GM21390 (cell line): ENCODE measurements around the gene ESPNL.

ENCODE experiments used
- ATAC-seq: cut with Tn5 transposase; IDR thresholded peaks from one replicate; pipeline ENCODE4 v1.9.1; 2021; ENCODE audit not compliant: unreplicated experiment

The ESPNL gene

GRCh38 chr2:238155761-238156694, 55.9 kb downstream of the ESPNL start:
- ATAC-seq: no peak

GRCh38 chr2:238157506-238158017, 57.4 kb downstream of the ESPNL start:
- no peak for ATAC-seq

DNA sequence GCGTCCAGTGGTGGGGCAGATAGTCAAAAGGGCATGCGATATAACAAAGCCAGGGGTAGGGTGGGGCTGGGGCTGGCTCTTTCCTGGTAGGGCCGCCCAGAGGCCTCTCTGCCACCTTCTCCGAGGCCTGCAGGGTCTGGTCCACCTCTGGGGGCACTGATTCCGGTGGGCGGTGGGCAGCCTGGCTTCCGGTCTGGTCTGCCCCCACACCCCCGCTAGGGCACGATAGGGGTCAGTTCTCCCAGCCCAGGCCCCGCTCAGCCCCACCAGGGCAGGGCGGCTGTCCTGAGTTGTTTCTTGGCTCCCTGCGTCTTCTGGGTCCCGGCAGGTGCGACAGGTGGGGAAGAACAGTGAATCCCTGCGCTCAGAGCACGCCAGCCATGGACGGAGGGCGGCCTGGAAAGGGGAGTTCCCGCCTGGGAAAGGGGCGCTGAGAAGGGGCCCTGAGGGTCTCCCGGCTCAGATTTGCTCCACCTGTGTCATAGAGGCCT, 57.9 kb downstream of the ESPNL start:
- ATAC-seq: no peak

GRCh38 chr2:238158509-238159070, 58.5 kb downstream of the ESPNL start, which contains the start of gene ERFE:
ERFE (plus strand) TSS chr2:238158970; CDS start chr2:238159008, 38 bp downstream.
- no peak for ATAC-seq

DNA sequence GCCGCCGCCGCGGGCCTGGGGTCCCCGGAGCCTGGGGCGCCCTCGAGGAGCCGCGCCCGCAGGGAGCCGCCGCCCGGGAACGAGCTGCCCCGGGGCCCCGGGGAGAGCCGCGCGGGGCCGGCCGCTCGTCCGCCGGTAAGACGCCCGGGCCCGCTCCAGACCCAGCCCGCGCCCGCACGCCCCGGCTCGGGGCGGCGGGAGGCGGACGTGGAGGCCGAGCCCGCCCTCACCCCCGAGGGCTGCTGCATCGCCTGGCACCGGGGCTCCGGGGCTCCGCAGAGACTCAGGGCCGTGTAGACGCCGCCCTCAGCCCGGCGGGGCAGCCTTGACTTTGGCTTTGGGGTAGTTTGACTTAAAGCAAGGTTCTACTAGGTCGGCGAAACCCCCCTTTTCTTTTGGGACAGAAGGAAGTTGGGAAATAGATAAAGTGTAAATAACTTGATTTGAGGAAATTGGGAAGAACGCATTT, 59.0 kb downstream of the ESPNL start:
- no peak for ATAC-seq

- no peak for ATAC-seq
These were observed 59.6 kb downstream of the ESPNL start for GRCh38 chr2:238159661-238160205.

- ATAC-seq: no peak
These were observed 60.3 kb downstream of the ESPNL start for GRCh38 chr2:238160206-238161129.

DNA sequence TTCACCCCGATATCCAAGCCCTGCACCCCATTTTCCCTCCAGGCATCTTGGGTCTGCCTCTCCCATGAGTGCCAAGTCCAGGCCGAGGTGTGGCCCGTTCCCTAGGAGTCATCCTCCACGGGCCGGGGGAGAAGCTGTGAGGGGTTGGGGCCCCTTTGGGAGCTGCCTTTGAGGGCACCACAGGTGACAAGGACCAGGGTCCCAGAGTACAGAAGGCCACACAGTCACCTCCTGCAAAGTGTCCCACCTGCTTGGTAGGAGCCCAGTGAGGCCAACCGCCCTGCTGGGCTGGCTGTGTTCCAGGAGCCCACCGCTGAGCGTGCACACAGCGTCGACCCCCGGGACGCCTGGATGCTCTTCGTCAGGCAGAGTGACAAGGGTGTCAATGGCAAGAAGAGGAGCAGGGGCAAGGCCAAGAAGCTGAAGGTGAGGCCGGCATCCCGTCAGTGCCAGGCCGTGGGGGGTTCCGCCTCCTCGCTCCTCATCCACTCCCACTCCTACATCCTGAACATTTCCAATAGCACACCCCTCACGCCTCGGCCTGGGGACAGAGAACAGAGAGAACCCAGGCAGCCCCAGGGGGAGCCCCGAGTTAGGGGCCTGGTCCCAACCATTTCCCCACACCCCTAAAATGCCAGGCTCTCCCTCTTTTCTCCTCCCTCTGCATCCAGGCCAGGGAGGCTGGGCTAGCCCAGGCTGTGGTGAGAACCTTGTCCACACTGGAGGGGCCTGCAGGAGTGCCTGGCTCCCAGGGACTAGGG, 61.3 kb downstream of the ESPNL start:
- ATAC-seq: no peak

DNA sequence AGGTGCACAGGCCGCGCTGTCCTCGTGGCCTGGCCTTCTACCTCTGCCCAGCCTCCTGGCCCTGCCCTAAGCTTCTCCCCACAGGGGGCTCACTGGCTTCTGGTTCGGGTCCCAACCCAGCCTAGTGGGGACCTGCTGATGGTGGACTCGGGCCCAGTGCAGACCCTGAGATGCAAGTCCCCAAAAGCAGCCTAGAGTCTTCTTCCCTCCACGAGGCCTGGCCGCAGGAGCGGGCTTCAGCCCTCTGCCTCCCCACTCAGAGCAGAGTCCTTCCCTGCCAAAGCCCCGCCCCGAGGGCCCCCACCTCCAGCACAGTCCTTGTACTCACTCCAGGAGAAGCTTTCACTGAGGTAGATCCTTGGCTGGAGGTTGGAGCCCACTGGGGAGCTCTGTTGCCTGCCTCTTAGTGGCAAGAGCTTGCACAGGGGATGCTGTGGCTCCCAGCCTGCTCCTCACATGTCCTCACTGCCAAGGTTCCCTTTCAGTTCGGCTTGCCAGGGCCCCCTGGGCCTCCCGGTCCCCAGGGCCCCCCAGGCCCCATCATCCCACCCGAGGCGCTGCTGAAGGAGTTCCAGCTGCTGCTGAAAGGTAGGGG, 62.2 kb downstream of the ESPNL start:
- ATAC-seq: no peak

- ATAC-seq: no peak
These were observed 62.8 kb downstream of the ESPNL start for GRCh38 chr2:238162846-238163441.

GRCh38 chr2:238163481-238164198, 63.5 kb downstream of the ESPNL start:
- no peak for ATAC-seq

GRCh38 chr2:238164906-238165287, 64.8 kb downstream of the ESPNL start:
- ATAC-seq: no peak

DNA sequence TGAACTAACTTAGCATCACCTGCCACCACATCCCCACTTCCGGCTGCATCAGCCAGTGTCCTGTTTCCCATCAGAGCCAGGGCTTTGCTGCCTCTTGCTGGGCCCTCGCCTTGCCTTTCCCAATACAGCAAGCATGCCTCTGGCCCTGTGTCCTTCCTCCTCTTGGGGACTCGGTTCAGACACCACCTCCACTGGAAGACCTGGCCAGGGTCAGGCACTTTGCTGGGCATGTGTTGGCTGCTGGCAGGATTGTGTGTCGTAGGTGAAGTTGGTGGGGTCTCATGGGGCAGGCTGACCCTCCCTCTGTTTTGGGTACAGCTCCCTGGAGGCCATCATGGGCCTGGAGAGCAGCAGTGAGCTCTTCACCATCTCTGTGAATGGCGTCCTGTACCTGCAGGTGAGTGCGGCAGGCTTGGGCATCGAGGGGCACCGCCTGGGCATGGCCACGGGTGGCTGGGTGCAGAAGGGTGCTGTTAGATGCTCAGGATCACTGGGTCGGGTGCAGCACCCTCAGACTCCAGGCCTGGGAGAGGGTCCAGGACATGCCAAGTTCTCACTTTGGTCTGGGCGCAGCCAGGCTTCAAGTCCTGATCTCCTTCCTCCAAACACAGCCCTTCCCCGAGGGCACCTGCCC, 65.3 kb downstream of the ESPNL start:
- ATAC-seq: no peak

DNA sequence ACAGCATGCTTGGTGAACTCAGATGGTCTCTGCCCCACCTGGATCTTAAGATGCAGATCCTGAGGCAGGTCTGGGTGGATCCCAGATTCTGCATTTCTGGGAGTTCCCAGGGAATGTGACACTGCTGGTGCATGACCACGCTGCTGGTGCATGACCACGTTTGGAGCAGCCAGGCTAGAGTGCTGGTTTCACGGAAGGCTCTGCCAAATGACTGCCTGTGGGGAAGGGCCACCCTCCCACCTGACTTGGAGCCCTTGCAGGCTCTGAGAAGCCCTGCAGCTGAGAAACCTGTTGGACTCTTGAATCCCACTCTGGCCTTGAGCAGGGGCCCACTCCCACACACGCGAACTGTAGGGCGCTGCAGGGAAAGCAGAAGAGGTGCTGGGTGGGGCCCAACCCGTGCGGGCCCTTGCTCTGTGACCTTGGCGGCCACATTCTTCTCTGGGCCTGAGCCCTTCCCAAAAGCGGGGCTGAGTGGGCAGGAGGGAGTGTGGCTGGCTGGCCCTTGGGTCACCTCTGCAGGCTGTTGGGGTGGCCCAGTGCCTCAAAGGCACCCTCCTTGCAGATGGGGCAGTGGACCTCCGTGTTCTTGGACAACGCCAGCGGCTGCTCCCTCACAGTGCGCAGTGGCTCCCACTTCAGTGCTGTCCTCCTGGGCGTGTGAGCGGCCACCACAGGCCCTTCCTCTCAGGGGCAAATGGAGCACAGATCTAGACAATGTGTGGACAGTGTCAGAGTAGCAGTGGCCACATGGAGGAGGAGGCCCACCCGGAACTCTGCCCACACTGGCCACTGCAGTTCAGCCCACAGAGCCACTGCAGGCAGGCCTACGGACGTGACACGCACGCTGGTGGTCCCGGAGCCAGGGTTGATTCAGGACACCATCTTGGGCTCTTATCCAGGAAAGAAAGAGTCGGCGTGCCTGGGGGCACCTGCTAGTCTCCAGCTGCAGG, 66.5 kb downstream of the ESPNL start:
- ATAC-seq: no peak

DNA sequence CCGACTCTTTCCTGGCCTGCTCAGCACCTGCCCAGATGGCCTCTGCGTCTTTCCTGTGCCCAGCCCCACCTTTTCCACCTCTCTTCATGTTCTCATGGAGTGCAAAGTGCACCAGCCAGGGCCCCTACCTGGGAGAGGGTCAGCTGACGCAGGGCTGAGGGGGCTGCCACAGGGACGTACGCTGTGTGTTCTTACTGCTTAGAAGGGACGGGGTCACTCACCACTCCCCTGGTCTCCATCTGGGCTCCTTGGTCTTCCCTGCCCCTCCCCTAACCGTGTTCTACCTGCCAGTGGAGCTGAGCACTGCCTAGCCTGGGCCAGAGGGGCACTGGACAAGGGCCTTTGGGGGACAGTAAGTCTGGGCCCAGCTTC, 67.2 kb downstream of the ESPNL start:
- no peak for ATAC-seq

DNA sequence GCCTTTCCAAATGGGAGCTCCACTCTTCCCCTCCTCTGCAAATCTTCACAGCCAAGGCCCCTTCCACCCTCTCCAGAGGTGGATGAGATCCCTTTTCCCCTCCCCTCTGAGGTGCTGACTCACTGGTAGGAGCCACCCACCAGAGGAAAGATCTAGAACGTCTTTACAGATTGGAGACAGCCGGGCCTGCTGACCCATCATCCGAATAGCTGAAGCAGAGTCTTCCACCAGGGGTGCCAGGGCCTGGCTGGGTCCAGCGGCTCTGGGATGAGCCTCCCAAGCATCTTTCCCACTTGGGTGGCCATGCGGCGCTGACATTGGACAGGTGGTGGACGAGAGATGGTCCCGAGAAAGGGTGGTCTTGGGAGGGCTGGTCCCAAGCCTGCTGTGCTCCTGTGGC, 67.6 kb downstream of the ESPNL start:
- ATAC-seq: no peak
